BLaER1 (cell line): Measurements from ENCODE around the gene WSCD2.

Experiments
- H3K27ac ChIP-seq: shearing (Covaris generic); formaldehyde crosslinking; 2 replicates; pipeline ENCODE4 v1.8.1; 2022
- H3K27me3 ChIP-seq: shearing (Covaris generic); formaldehyde crosslinking; 2 replicates; pipeline ENCODE4 v1.8.1; 2022
- H3K36me3 ChIP-seq: shearing (Covaris generic); formaldehyde crosslinking; 2 replicates; pipeline ENCODE4 v1.8.1; 2022
- H3K4me1 ChIP-seq: shearing (Covaris generic); formaldehyde crosslinking; 2 replicates; pipeline ENCODE4 v1.8.1; 2022
- H3K4me2 ChIP-seq: shearing (Covaris generic); formaldehyde crosslinking; 2 replicates; pipeline ENCODE4 v1.8.1; 2022
- H3K4me3 ChIP-seq: shearing (Covaris generic); formaldehyde crosslinking; 2 replicates; pipeline ENCODE4 v1.8.1; 2022
- H3K9ac ChIP-seq: shearing (Covaris generic); formaldehyde crosslinking; 2 replicates; pipeline ENCODE4 v1.8.1; 2022
- H3K9me3 ChIP-seq: shearing (Covaris generic); formaldehyde crosslinking; 2 replicates; pipeline ENCODE4 v1.8.1; 2022
- H4K20me1 ChIP-seq: shearing (Covaris generic); formaldehyde crosslinking; 2 replicates; pipeline ENCODE4 v1.8.1; 2022
- Cebpa-rat ChIP-seq: shearing (Covaris generic); IDR thresholded peaks from 2 replicates; pipeline ENCODE4 v1.8.1; 2022

Gene WSCD2

GRCh38 chr12:108173892-108174291 lies 44.8 kb downstream of the WSCD2 start:
- no peaks in the 10 kb centered on the region for H3K9me3 ChIP-seq
- H3K4me2 ChIP-seq, result no peak overlapping the region
- no peaks in the 10 kb centered on the region for H3K27me3 ChIP-seq
- TF ChIP-seq Cebpa-rat, result no peak
- no peak overlapping the region for H3K4me3 ChIP-seq
- H3K9ac ChIP-seq, result no peak overlapping the region
- H3K36me3 ChIP-seq, result no peaks in the 10 kb centered on the region
- no peak overlapping the region for H3K27ac ChIP-seq
- H4K20me1 ChIP-seq, result no peaks in the 10 kb centered on the region
- H3K4me1 ChIP-seq, result no peaks in the 10 kb centered on the region

GRCh38 chr12:108174641-108175040 lies 45.6 kb downstream of the WSCD2 start:
- no peak for TF ChIP-seq Cebpa-rat
- Histone ChIP-seq H3K36me3 (no peaks in the 10 kb centered on the region), H3K4me2 (no peak overlapping the region)

GRCh38 chr12:108175310-108175709 lies 46.2 kb downstream of the WSCD2 start:
- no peak overlapping the region for H3K4me2 ChIP-seq
- H3K27ac ChIP-seq, result no peak overlapping the region
- H3K4me3 ChIP-seq, result no peak overlapping the region
- no peaks in the 10 kb centered on the region for H3K27me3 ChIP-seq
- H3K4me1 ChIP-seq, result no peaks in the 10 kb centered on the region
- no peak for TF ChIP-seq Cebpa-rat
- H3K36me3 ChIP-seq, result no peaks in the 10 kb centered on the region
- H4K20me1 ChIP-seq, result no peaks in the 10 kb centered on the region
- no peaks in the 10 kb centered on the region for H3K9me3 ChIP-seq
- no peak overlapping the region for H3K9ac ChIP-seq

More at GRCh38 chr12:108174641-108175040, 45.6 kb downstream of the WSCD2 start:
- Histone ChIP-seq H3K9ac (no peak overlapping the region), H3K4me3 (no peak overlapping the region), H4K20me1 (no peaks in the 10 kb centered on the region), H3K4me1 (no peaks in the 10 kb centered on the region), H3K9me3 (no peaks in the 10 kb centered on the region), H3K27ac (no peak overlapping the region), H3K27me3 (no peaks in the 10 kb centered on the region)

GRCh38 chr12:108176292-108176691 lies 47.2 kb downstream of the WSCD2 start:
- no peaks in the 10 kb centered on the region for H3K27me3 ChIP-seq

GRCh38 chr12:108177131-108177530 lies 48.0 kb downstream of the WSCD2 start:
- Histone ChIP-seq H3K9ac (no peak overlapping the region), H3K4me3 (no peak overlapping the region), H3K9me3 (no peaks in the 10 kb centered on the region), H3K4me2 (no peak overlapping the region), H3K36me3 (no peaks in the 10 kb centered on the region), H3K27me3 (no peaks in the 10 kb centered on the region), H4K20me1 (no peaks in the 10 kb centered on the region), H3K27ac (no peak overlapping the region), H3K4me1 (no peaks in the 10 kb centered on the region)
- no peak for TF ChIP-seq Cebpa-rat

More at GRCh38 chr12:108176292-108176691, 47.2 kb downstream of the WSCD2 start:
- Histone ChIP-seq H4K20me1 (no peaks in the 10 kb centered on the region), H3K9ac (no peak overlapping the region), H3K36me3 (no peaks in the 10 kb centered on the region), H3K4me2 (no peak overlapping the region), H3K4me3 (no peak overlapping the region), H3K27ac (no peak overlapping the region), H3K4me1 (no peaks in the 10 kb centered on the region), H3K9me3 (no peaks in the 10 kb centered on the region)
- no peak for TF ChIP-seq Cebpa-rat

GRCh38 chr12:108179305-108179704 lies 50.2 kb downstream of the WSCD2 start:
- H3K4me3 ChIP-seq, result no peak overlapping the region
- TF ChIP-seq Cebpa-rat, result no peak

GRCh38 chr12:108180255-108181094 lies 51.4 kb downstream of the WSCD2 start:
- no peak for TF ChIP-seq Cebpa-rat
- no peak overlapping the region for H3K9ac ChIP-seq
- H3K27me3 ChIP-seq, result no peaks in the 10 kb centered on the region
- H3K4me2 ChIP-seq, result no peak overlapping the region
- H3K9me3 ChIP-seq, result no peaks in the 10 kb centered on the region
- H3K4me3 ChIP-seq, result no peak overlapping the region
- H3K4me1 ChIP-seq, result no peaks in the 10 kb centered on the region
- no peak overlapping the region for H3K27ac ChIP-seq
- H3K36me3 ChIP-seq, result no peaks in the 10 kb centered on the region
- no peaks in the 10 kb centered on the region for H4K20me1 ChIP-seq

More at GRCh38 chr12:108179305-108179704, 50.2 kb downstream of the WSCD2 start:
- Histone ChIP-seq H3K4me1 (no peaks in the 10 kb centered on the region), H3K36me3 (no peaks in the 10 kb centered on the region), H3K27me3 (no peaks in the 10 kb centered on the region), H3K9ac (no peak overlapping the region), H3K9me3 (no peaks in the 10 kb centered on the region), H3K27ac (no peak overlapping the region), H4K20me1 (no peaks in the 10 kb centered on the region), H3K4me2 (no peak overlapping the region)

GRCh38 chr12:108181095-108181454 lies 52.0 kb downstream of the WSCD2 start:
- Histone ChIP-seq H3K27ac (no peak overlapping the region), H3K9me3 (no peaks in the 10 kb centered on the region), H3K27me3 (no peaks in the 10 kb centered on the region), H3K4me2 (no peak overlapping the region), H3K36me3 (no peaks in the 10 kb centered on the region), H3K9ac (no peak overlapping the region), H3K4me1 (no peaks in the 10 kb centered on the region), H4K20me1 (no peaks in the 10 kb centered on the region), H3K4me3 (no peak overlapping the region)
- TF ChIP-seq Cebpa-rat, result no peak

GRCh38 chr12:108182096-108182495 lies 53.0 kb downstream of the WSCD2 start:
- no peaks in the 10 kb centered on the region for H4K20me1 ChIP-seq
- no peak overlapping the region for H3K4me2 ChIP-seq
- no peak overlapping the region for H3K27ac ChIP-seq
- no peaks in the 10 kb centered on the region for H3K27me3 ChIP-seq
- H3K4me1 ChIP-seq, result no peaks in the 10 kb centered on the region
- no peaks in the 10 kb centered on the region for H3K36me3 ChIP-seq
- no peak for TF ChIP-seq Cebpa-rat
- H3K9ac ChIP-seq, result no peak overlapping the region
- H3K4me3 ChIP-seq, result no peak overlapping the region
- no peaks in the 10 kb centered on the region for H3K9me3 ChIP-seq

- Histone ChIP-seq H3K9ac (no peak overlapping the region), H4K20me1 (no peaks in the 10 kb centered on the region), H3K9me3 (no peaks in the 10 kb centered on the region), H3K36me3 (no peaks in the 10 kb centered on the region), H3K4me1 (no peaks in the 10 kb centered on the region), H3K27ac (no peak overlapping the region), H3K4me2 (no peak overlapping the region), H3K27me3 (no peaks in the 10 kb centered on the region), H3K4me3 (no peak overlapping the region)
- no peak for TF ChIP-seq Cebpa-rat
Measured at GRCh38 chr12:108185002-108185401, 55.9 kb downstream of the WSCD2 start.

GRCh38 chr12:108187831-108188230 lies 58.7 kb downstream of the WSCD2 start:
- no peak for TF ChIP-seq Cebpa-rat
- H3K27me3 ChIP-seq, result no peaks in the 10 kb centered on the region
- no peaks in the 10 kb centered on the region for H4K20me1 ChIP-seq
- no peak overlapping the region for H3K4me2 ChIP-seq
- no peak overlapping the region for H3K9ac ChIP-seq
- no peak overlapping the region for H3K27ac ChIP-seq
- no peaks in the 10 kb centered on the region for H3K36me3 ChIP-seq
- peaks cover 7% of the 10 kb centered on the region for H3K4me1 ChIP-seq
- no peak overlapping the region for H3K4me3 ChIP-seq
- H3K9me3 ChIP-seq, result no peaks in the 10 kb centered on the region
